Measurements from ENCODE around the gene ATF7. TPM values are rescaled to one million over a fixed set of nuclear protein-coding genes. Genes with fewer than 3 reads are reported as not detected.

The ATF7 gene
- total and polyA plus RNA-seq, 2 donors (not counting 1 experiment from before 2014, with no cell fraction given): 11.4 to 24.7 TPM

- DNase-seq (ENCODE audit: low read depth in 2 of 2): no peak
- Histone ChIP-seq H3K36me3 (ENCODE audit: control insufficient read depth, insufficient read depth, low read length) (peaks cover 7% of the 10 kb centered on the region), H2AFZ (ENCODE audit: low read length) (no peak overlapping the region), H3K4me3 (replicated peaks in 1 of 4; ENCODE audit: control extremely low read depth in 1 of 4, insufficient read depth in 1 of 4, low read depth in 3 of 4, low read length in 4 of 4) (no peak overlapping the region), H3K79me2 (ENCODE audit: control insufficient read depth, insufficient read depth, low read length) (no peaks in the 10 kb centered on the region), H3K9ac (ENCODE audit: insufficient read depth, low read length) (no peak overlapping the region), H3K4me2 (ENCODE audit: extremely low read depth, insufficient read depth, low read length) (no peak overlapping the region), H3K27me3 (ENCODE audit: control insufficient read depth, insufficient read depth, low read length) (no peaks in the 10 kb centered on the region), H3K4me1 (ENCODE audit: control insufficient read depth, extremely low read depth, insufficient read depth, low read length) (no peaks in the 10 kb centered on the region), H3K9me3 (ENCODE audit: control insufficient read depth, insufficient read depth, low read depth, low read length) (no peaks in the 10 kb centered on the region), H3K27ac (ENCODE audit: insufficient read depth, low read length) (no peak overlapping the region), H4K20me1 (ENCODE audit: control insufficient read depth, extremely low read depth, insufficient read depth, low read length) (no peaks in the 10 kb centered on the region)
- TF ChIP-seq EZH2 (IDR thresholded peaks at IDR 0.05; ENCODE audit: low read length, missing control alignments) (no peak), CTCF (conservative IDR thresholded peaks at IDR 0.05 in 1 of 2, IDR thresholded peaks at IDR 0.05 in 1 of 2; ENCODE audit: low read depth in 1 of 2, low read length in 2 of 2) (no peak)
Observed at GRCh38 chr12:53523131-53523530, 103.1 kb downstream of the ATF7 start.

- Histone ChIP-seq H3K4me1 (ENCODE audit: control insufficient read depth, extremely low read depth, insufficient read depth, low read length) (no peaks in the 10 kb centered on the region), H3K79me2 (ENCODE audit: control insufficient read depth, insufficient read depth, low read length) (no peaks in the 10 kb centered on the region), H3K36me3 (ENCODE audit: control insufficient read depth, insufficient read depth, low read length) (peaks cover 17% of the 10 kb centered on the region), H4K20me1 (ENCODE audit: control insufficient read depth, extremely low read depth, insufficient read depth, low read length) (no peaks in the 10 kb centered on the region), H2AFZ (ENCODE audit: low read length) (no peak overlapping the region), H3K9me3 (ENCODE audit: control insufficient read depth, insufficient read depth, low read depth, low read length) (no peaks in the 10 kb centered on the region), H3K4me3 (replicated peaks in 1 of 4; ENCODE audit: control extremely low read depth in 1 of 4, insufficient read depth in 1 of 4, low read depth in 3 of 4, low read length in 4 of 4) (no peak overlapping the region), H3K4me2 (ENCODE audit: extremely low read depth, insufficient read depth, low read length) (no peak overlapping the region), H3K9ac (ENCODE audit: insufficient read depth, low read length) (no peak overlapping the region), H3K27ac (ENCODE audit: insufficient read depth, low read length) (no peak overlapping the region), H3K27me3 (ENCODE audit: control insufficient read depth, insufficient read depth, low read length) (no peaks in the 10 kb centered on the region)
- DNase-seq (ENCODE audit: low read depth in 2 of 2): peak; percentile 36 to 40
- TF ChIP-seq CTCF (conservative IDR thresholded peaks at IDR 0.05 in 1 of 2, IDR thresholded peaks at IDR 0.05 in 1 of 2; ENCODE audit: low read depth in 1 of 2, low read length in 2 of 2) (no peak), EZH2 (IDR thresholded peaks at IDR 0.05; ENCODE audit: low read length, missing control alignments) (no peak)
Observed at GRCh38 chr12:53518381-53518780, 107.8 kb downstream of the ATF7 start.

GRCh38 chr12:53516758-53517455, 109.3 kb downstream of the ATF7 start:
- H3K4me2 ChIP-seq (ENCODE audit: extremely low read depth, insufficient read depth, low read length): no peak overlapping the region
- H3K27me3 ChIP-seq (ENCODE audit: control insufficient read depth, insufficient read depth, low read length): no peaks in the 10 kb centered on the region
- no peak overlapping the region for H3K9ac ChIP-seq (ENCODE audit: insufficient read depth, low read length)
- no peak overlapping the region for H3K4me3 ChIP-seq (replicated peaks in 1 of 4; ENCODE audit: control extremely low read depth in 1 of 4, insufficient read depth in 1 of 4, low read depth in 3 of 4, low read length in 4 of 4)
- no peaks in the 10 kb centered on the region for H3K79me2 ChIP-seq (ENCODE audit: control insufficient read depth, insufficient read depth, low read length)
- H2AFZ ChIP-seq (ENCODE audit: low read length): no peak overlapping the region
- H3K4me1 ChIP-seq (ENCODE audit: control insufficient read depth, extremely low read depth, insufficient read depth, low read length): no peaks in the 10 kb centered on the region
- H3K9me3 ChIP-seq (ENCODE audit: control insufficient read depth, insufficient read depth, low read depth, low read length): no peaks in the 10 kb centered on the region
- H4K20me1 ChIP-seq (ENCODE audit: control insufficient read depth, extremely low read depth, insufficient read depth, low read length): no peaks in the 10 kb centered on the region
- H3K27ac ChIP-seq (ENCODE audit: insufficient read depth, low read length): no peak overlapping the region
- no peak for DNase-seq (ENCODE audit: low read depth in 2 of 2)
- peaks cover 18% of the 10 kb centered on the region for H3K36me3 ChIP-seq (ENCODE audit: control insufficient read depth, insufficient read depth, low read length)
- TF ChIP-seq CTCF (conservative IDR thresholded peaks at IDR 0.05 in 1 of 2, IDR thresholded peaks at IDR 0.05 in 1 of 2; ENCODE audit: low read depth in 1 of 2, low read length in 2 of 2) (no peak), EZH2 (IDR thresholded peaks at IDR 0.05; ENCODE audit: low read length, missing control alignments) (no peak)
